Activated CD8-positive, alpha-beta memory T cell treated with anti-CD3 and anti-CD28 coated beads, Interleukin-2, amount 50 U/mL, for 48 hours (primary cell): ENCODE results near the gene UNC5B.
"Not testable (repeated sequence)": the region's sequence is repeated elsewhere in the genome, so short reads cannot be mapped to it uniquely, and the experiment has no call there.

Source experiments
- DNase-seq: peaks from one replicate; pipeline ENCODE4 v3.0.0-alpha.2; 2020

Gene UNC5B

GRCh38 chr10:71209731-71210541 is 2.4 kb upstream of the UNC5B start:
- DNase-seq, result peak; percentile 45

GRCh38 chr10:71210542-71210871 is 1.9 kb upstream of the UNC5B start:
- DNase-seq, result peak; percentile 32

- peak; percentile 41 for DNase-seq
Observed at GRCh38 chr10:71211053-71211452, 1.3 kb upstream of the UNC5B start.

- DNase-seq, result peak; percentile 49
Observed at GRCh38 chr10:71211775-71212317, 524 bp upstream of the UNC5B start.

GRCh38 chr10:71213127-71213621 is 804 bp downstream of the UNC5B start:
- peak; percentile 57 for DNase-seq

- peak; percentile 40 for DNase-seq
Observed at GRCh38 chr10:71213761-71214440, 1.5 kb downstream of the UNC5B start.

- DNase-seq, result peak; percentile 29
Observed at GRCh38 chr10:71214641-71215559, 2.5 kb downstream of the UNC5B start.

GRCh38 chr10:71216363-71216695 is 4.0 kb downstream of the UNC5B start:
- DNase-seq, result peak; percentile 13

GRCh38 chr10:71216751-71217265 is 4.4 kb downstream of the UNC5B start:
- peak; percentile 29 for DNase-seq

GRCh38 chr10:71217266-71218045 is 5.1 kb downstream of the UNC5B start:
- peak; percentile 54 for DNase-seq

- no peak for DNase-seq
Observed at GRCh38 chr10:71218046-71218650, 5.8 kb downstream of the UNC5B start.

GRCh38 chr10:71218651-71219050 is 6.3 kb downstream of the UNC5B start:
- no peak for DNase-seq

GRCh38 chr10:71219236-71219917 is 7.0 kb downstream of the UNC5B start:
- DNase-seq, result not testable (repeated sequence)

GRCh38 chr10:71219918-71220688 is 7.7 kb downstream of the UNC5B start:
- DNase-seq, result no peak

GRCh38 chr10:71220689-71221540 is 8.5 kb downstream of the UNC5B start:
- no peak for DNase-seq

GRCh38 chr10:71221586-71222202 is 9.3 kb downstream of the UNC5B start:
- no peak for DNase-seq

GRCh38 chr10:71222601-71223346 is 10.4 kb downstream of the UNC5B start:
- no peak for DNase-seq
